SU-DHL-6 (cell line): ENCODE measurements around the gene TPD52L2.

ENCODE experiments used
- H2AFZ ChIP-seq: fragments of 200-600 bp; sonication (generic); 2 replicates; pipeline ENCODE4 v1.6.1; 2014; ENCODE audit warnings: low read depth, mild to moderate bottlenecking, moderate library complexity, mixed read lengths, antibody characterized with exemption, low read length; ENCODE audit not compliant: severe bottlenecking
- H3F3A ChIP-seq: fragments of 200-600 bp; shearing (Covaris generic); 2 replicates; pipeline ENCODE4 v1.6.0; 2016; ENCODE audit warnings: antibody characterized with exemption, mild to moderate bottlenecking; ENCODE audit not compliant: insufficient read depth
- H3K27ac ChIP-seq: fragments of 200-600 bp; sonication (generic); 2 replicates; pipeline ENCODE4 v1.5.1; 2016; ENCODE audit warnings: low read depth, mild to moderate bottlenecking, low read length, moderate library complexity, mixed read lengths
- H3K27me3 ChIP-seq: fragments of 200-600 bp; sonication (generic), shearing (Covaris generic); 2 replicates; pipeline ENCODE4 v1.6.0; 2014; ENCODE audit warnings: mild to moderate bottlenecking, low read length
- H3K36me3 ChIP-seq: fragments of 200-600 bp; sonication (generic); 2 replicates; pipeline ENCODE4 v1.6.1; 2014; ENCODE audit warnings: mild to moderate bottlenecking, low read length, mixed read lengths
- H3K4me2 ChIP-seq: fragments of 300-600, 200-600 bp; shearing (Covaris generic), sonication (generic); 2 replicates; pipeline ENCODE4 v1.6.0; 2014; ENCODE audit warnings: low read length, low read depth, mild to moderate bottlenecking; ENCODE audit not compliant: poor library complexity, severe bottlenecking
- H3K4me3 ChIP-seq: fragments of 200-600 bp; sonication (generic); 2 replicates; pipeline ENCODE4 v1.5.1; 2014; ENCODE audit warnings: antibody characterized with exemption, low read length, mild to moderate bottlenecking, mixed read lengths; ENCODE audit not compliant: insufficient read depth, poor library complexity, severe bottlenecking
- H3K79me2 ChIP-seq: fragments of 200-600 bp; sonication (generic); 2 replicates; pipeline ENCODE4 v1.6.1; 2014; ENCODE audit warnings: mild to moderate bottlenecking, low read length, moderate library complexity; ENCODE audit not compliant: insufficient read depth
- H3K9ac ChIP-seq: fragments of 200-600 bp; sonication (generic); 2 replicates; pipeline ENCODE4 v1.7.0; 2014; ENCODE audit warnings: mild to moderate bottlenecking, low read length
- H3K9me2 ChIP-seq: fragments of 200-600 bp; sonication (generic); replicated peaks from 2 replicates; pipeline ENCODE4 v1.6.1; 2014; ENCODE audit warnings: low read length; ENCODE audit not compliant: insufficient read depth
- H3K9me3 ChIP-seq: fragments of 200-600 bp; sonication (generic); 2 replicates; pipeline ENCODE4 v1.6.1; 2014; ENCODE audit warnings: low read length, mixed read lengths; ENCODE audit not compliant: insufficient read depth
- H4K20me1 ChIP-seq: fragments of 200-600 bp; sonication (generic); 2 replicates; pipeline ENCODE4 v1.6.1; 2014; ENCODE audit warnings: low read depth, mild to moderate bottlenecking, antibody characterized with exemption, low read length, moderate library complexity, mixed read lengths
- CTCF ChIP-seq: fragments of 200-600 bp; sonication (generic); IDR thresholded peaks from one replicate; pipeline ENCODE4 v1.5.1; 2017; ENCODE audit warnings: antibody characterized with exemption, mild to moderate bottlenecking, low read length, moderate library complexity; ENCODE audit not compliant: insufficient read depth, poor library complexity, severe bottlenecking
- EZH2phosphoT487 ChIP-seq: fragments of 200-600 bp; sonication (generic), shearing (Covaris generic); conservative IDR thresholded peaks from 2 replicates; pipeline ENCODE4 v1.6.1; 2018; ENCODE audit warnings: mild to moderate bottlenecking, antibody characterized with exemption, low read length, moderate library complexity, mixed read lengths

The TPD52L2 gene

DNA sequence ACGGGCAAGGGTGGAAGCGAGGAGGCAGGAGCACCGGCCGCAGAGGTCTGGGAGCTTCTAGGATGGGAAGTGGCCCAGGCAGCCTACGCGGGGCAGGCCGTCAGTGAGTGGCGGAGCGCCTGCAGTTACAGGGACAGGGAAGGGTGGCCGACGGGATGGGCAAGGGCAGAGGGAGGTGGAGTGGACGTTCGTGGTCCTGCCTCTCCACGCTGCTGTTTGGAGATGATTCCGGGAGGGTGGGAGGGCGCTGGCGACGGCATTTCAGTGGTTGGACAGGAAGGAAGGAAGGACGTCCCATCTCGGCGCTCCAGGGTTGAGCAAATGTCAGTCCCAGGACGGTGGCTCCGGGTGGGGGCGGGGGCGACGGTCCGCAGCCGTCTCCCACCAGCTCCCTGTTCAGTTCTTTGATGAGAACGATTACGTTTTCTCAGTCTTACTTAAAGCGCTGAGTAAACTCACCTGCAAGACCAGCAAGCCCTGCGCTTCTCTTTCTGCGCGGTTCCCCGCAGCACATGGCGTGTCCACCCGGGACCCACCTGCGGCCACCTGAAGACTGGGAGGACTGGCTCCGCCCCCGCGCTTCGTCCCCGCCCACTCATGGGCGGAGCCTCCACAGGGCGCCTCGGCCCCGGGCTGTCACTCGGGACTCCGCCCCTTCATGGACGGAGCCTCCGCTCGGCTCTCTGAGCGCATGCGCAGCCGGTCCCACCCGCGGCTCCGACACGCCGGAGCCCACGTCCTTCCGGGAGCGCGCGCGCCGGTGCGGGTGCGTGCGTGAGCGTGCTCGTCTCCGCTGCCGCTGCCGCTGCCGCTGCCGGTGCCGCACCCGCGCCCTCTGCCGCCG is 29.5 kb downstream of the TPD52L2 start, which contains the start of gene DNAJC5:
DNAJC5 (plus strand) TSS at position 769 of the 844 bp plus-strand sequence. CDS start 33,220 bp downstream, outside the sequence.
- peak within 1 kb of the TSS; percentile 69 for H3K27ac ChIP-seq
- peak within 1 kb of the TSS; percentile 99 for H3K4me2 ChIP-seq
- peak within 1 kb of the TSS; percentile 88 for H3K4me3 ChIP-seq
- no peak for TF ChIP-seq CTCF
- peak within 1 kb of the TSS; percentile 74 for H2AFZ ChIP-seq
- H4K20me1 ChIP-seq, result no peaks in the 10 kb centered on the region; the same call in 1 of the 2 replicates
- H3K79me2 ChIP-seq, result peaks cover 41% of the 10 kb centered on the region
- H3K9me2 ChIP-seq, result no peaks in the 10 kb centered on the region
- H3K9ac ChIP-seq, result peak within 1 kb of the TSS; percentile 78
- no peaks in the 10 kb centered on the region for H3K9me3 ChIP-seq
- no peaks in the 10 kb centered on the region for H3K36me3 ChIP-seq
- H3K27me3 ChIP-seq, result no peaks in the 10 kb centered on the region
- peaks cover 12% of the 10 kb centered on the region; the same call in 1 of the 2 replicates for H3F3A ChIP-seq

DNA sequence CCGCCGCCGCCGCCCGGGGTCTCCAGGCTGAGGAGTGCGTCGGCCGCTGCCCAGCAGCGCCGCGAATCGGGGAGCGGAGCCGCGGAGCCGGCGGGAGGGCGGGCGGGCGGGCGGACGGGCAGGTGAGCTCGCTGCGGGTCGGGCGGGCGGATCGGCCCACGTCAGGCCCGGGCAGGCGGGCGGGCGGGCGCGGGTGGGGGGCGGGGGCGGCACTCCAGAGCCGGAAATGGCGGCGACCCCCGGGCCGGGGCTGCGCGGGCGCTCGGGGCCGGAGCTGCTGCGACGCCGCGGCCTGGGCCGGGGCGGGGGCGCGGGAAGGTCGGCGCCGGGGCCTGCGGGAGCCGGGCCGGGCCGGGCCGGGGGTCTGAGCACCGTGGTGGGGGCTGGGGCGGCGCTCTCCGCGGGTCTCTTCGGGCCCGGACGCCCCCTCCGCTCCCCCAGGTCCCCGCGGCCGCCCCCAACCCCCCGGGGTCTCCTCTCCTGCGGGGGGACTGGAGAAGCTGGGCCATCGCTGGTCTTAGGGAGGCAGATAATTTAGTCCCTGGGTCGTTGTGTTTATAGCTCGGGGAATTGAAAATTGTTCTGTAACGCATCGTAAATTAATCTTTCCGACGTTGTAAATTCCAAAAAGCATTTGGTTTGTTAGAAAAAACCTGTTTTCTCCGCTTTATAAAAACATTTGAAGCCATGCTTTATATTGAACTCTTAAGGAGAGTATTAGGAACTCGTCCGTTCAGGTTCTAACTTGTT is 30.3 kb downstream of the TPD52L2 start:
- Histone ChIP-seq H3K79me2 (peaks cover 48% of the 10 kb centered on the region), H3K4me3 (peak overlapping the region; percentile 88), H3K9me3 (no peaks in the 10 kb centered on the region), H3K27me3 (no peaks in the 10 kb centered on the region), H3K9me2 (no peaks in the 10 kb centered on the region), H3K36me3 (no peaks in the 10 kb centered on the region), H4K20me1 (no peaks in the 10 kb centered on the region; the same call in 1 of the 2 replicates), H3K4me2 (peak overlapping the region; percentile 99), H3F3A (peaks cover 12% of the 10 kb centered on the region; the same call in 1 of the 2 replicates), H3K9ac (peak overlapping the region; percentile 78), H2AFZ (no peak overlapping the region), H3K27ac (peak overlapping the region; percentile 69)
- TF ChIP-seq CTCF (no peak), EZH2phosphoT487 (no peak)

- Histone ChIP-seq H3K79me2 (peaks cover 53% of the 10 kb centered on the region), H3K36me3 (no peaks in the 10 kb centered on the region), H3K9ac (peak overlapping the region; percentile 78), H3K9me2 (no peaks in the 10 kb centered on the region), H2AFZ (no peak overlapping the region), H4K20me1 (no peaks in the 10 kb centered on the region; the same call in 1 of the 2 replicates), H3F3A (peaks cover 12% of the 10 kb centered on the region; the same call in 1 of the 2 replicates), H3K4me3 (peak overlapping the region; percentile 88), H3K27ac (peak overlapping the region; percentile 69), H3K27me3 (no peaks in the 10 kb centered on the region), H3K4me2 (peak overlapping the region; percentile 99), H3K9me3 (no peaks in the 10 kb centered on the region)
- no peak for TF ChIP-seq EZH2phosphoT487
- no peak for TF ChIP-seq CTCF
Observed at GRCh38 chr20:63895952-63896263, 30.8 kb downstream of the TPD52L2 start.
